WTC11 (cell line): ENCODE measurements around the gene OCLN. TPM values are rescaled to one million over a fixed set of nuclear protein-coding genes. Genes with fewer than 3 reads are reported as not detected.
A peak's percentile ranks its signal among the peaks of the same experiment; 100 is the strongest.

Source experiments
- ATAC-seq: fragments of 200-7000 bp; cut with Tn5 transposase; 2 replicates; pipeline ENCODE4 v1.10.0; 2021; ENCODE audit warnings: mild to moderate bottlenecking, moderate library complexity
- Bru-seq: library from RNA; stranded (reverse); fragments of 400-500 nt; gene quantifications from one replicate; lab custom pipeline; 2021; lab: Mats Ljungman, UMichigan
- CTCF ChIA-PET: fragments of 300-600 bp; sonication (Branson Sonifier 250); formaldehyde crosslinking; loops from one replicate; lab custom pipeline; 2021; ENCODE audit warnings: antibody characterized with exemption; lab: Charles Lee
- POLR2A ChIA-PET: fragments of 350-600 bp; sonication (Branson Sonifier 250); formaldehyde crosslinking; loops from one replicate; lab custom pipeline; 2021; ENCODE audit warnings: antibody characterized with exemption; lab: Charles Lee
- DNase-seq: peaks from one replicate; pipeline ENCODE4 v3.0.0; 2021; ENCODE audit warnings: low spot score
- H3K27ac Mint-ChIP-seq: 2 replicates; pipeline ENCODE4 v1.8.0; 2021; ENCODE audit warnings: mixed read lengths
- H3K27me3 Mint-ChIP-seq: 2 replicates; pipeline ENCODE4 v1.8.0; 2021; ENCODE audit warnings: low read depth, mild to moderate bottlenecking, moderate library complexity, mixed read lengths
- H3K36me3 Mint-ChIP-seq: 2 replicates; pipeline ENCODE4 v1.8.0; 2021; ENCODE audit warnings: mixed read lengths
- H3K4me1 Mint-ChIP-seq: 2 replicates; pipeline ENCODE4 v1.8.0; 2022; ENCODE audit warnings: mixed read lengths
- H3K4me3 Mint-ChIP-seq: 2 replicates; pipeline ENCODE4 v1.8.0; 2021; ENCODE audit warnings: mild to moderate bottlenecking, moderate library complexity, mixed read lengths
- H3K9me3 Mint-ChIP-seq: 2 replicates; pipeline ENCODE4 v1.8.0; 2021; ENCODE audit warnings: mixed read lengths
- ATF1 ChIP-seq: sonication (generic); formaldehyde crosslinking; IDR thresholded peaks from 2 replicates; pipeline ENCODE4 v1.8.1; 2023; ENCODE audit warnings: mild to moderate bottlenecking, moderate library complexity, missing genetic modification reagents
- ATF2 ChIP-seq: sonication (generic); formaldehyde crosslinking; IDR thresholded peaks from 2 replicates; pipeline ENCODE4 v1.8.1; 2022; ENCODE audit warnings: low read depth, missing genetic modification reagents, borderline replicate concordance
- CBFB ChIP-seq: sonication (generic); formaldehyde crosslinking; IDR thresholded peaks from 2 replicates; pipeline ENCODE4 v1.8.1; 2022; ENCODE audit warnings: mild to moderate bottlenecking, low read depth, missing genetic modification reagents
- CTCF ChIP-seq: fragments of 200-600 bp; IDR thresholded peaks from 2 replicates; pipeline ENCODE4 v1.8.0; 2022; ENCODE audit warnings: antibody characterized with exemption
- FOXP1 ChIP-seq: sonication (generic); formaldehyde crosslinking; IDR thresholded peaks from 2 replicates; pipeline ENCODE4 v1.8.0; 2022; ENCODE audit warnings: missing genetic modification reagents, mild to moderate bottlenecking, moderate library complexity, borderline replicate concordance
- IRF2 ChIP-seq: sonication (generic); formaldehyde crosslinking; IDR thresholded peaks from 2 replicates; pipeline ENCODE4 v1.8.0; 2022; ENCODE audit warnings: low read depth, missing genetic modification reagents, borderline replicate concordance
- MAX ChIP-seq: sonication (generic); formaldehyde crosslinking; IDR thresholded peaks from 2 replicates; pipeline ENCODE4 v1.8.0; 2022; ENCODE audit warnings: mild to moderate bottlenecking, missing genetic modification reagents
- NFYB ChIP-seq: sonication (generic); formaldehyde crosslinking; conservative IDR thresholded peaks from 2 replicates; pipeline ENCODE4 v1.8.0; 2022; ENCODE audit warnings: low read depth, missing genetic modification reagents
- NR1H2 ChIP-seq: sonication (generic); formaldehyde crosslinking; IDR thresholded peaks from 2 replicates; pipeline ENCODE4 v1.9.0; 2021; ENCODE audit warnings: mild to moderate bottlenecking, moderate library complexity, missing genetic modification reagents
- NR2C2 ChIP-seq: sonication (generic); formaldehyde crosslinking; IDR thresholded peaks from 2 replicates; pipeline ENCODE4 v1.8.0; 2022; ENCODE audit warnings: mild to moderate bottlenecking, missing genetic modification reagents
- NR3C1 ChIP-seq: sonication (generic); formaldehyde crosslinking; conservative IDR thresholded peaks from 2 replicates; pipeline ENCODE4 v1.8.1; 2023; ENCODE audit warnings: low read depth, mild to moderate bottlenecking, missing genetic modification reagents
- PRDM15 ChIP-seq: sonication (generic); formaldehyde crosslinking; IDR thresholded peaks from 2 replicates; pipeline ENCODE4 v1.8.0; 2022; ENCODE audit warnings: missing genetic modification reagents
- RELA ChIP-seq: sonication (generic); formaldehyde crosslinking; IDR thresholded peaks from 2 replicates; pipeline ENCODE4 v1.8.1; 2022; ENCODE audit warnings: missing genetic modification reagents, mild to moderate bottlenecking, borderline replicate concordance
- SMAD4 ChIP-seq: sonication (generic); formaldehyde crosslinking; IDR thresholded peaks from 2 replicates; pipeline ENCODE4 v1.8.0; 2022; ENCODE audit warnings: mild to moderate bottlenecking, missing genetic modification reagents
- TEAD1 ChIP-seq: sonication (generic); formaldehyde crosslinking; IDR thresholded peaks from 2 replicates; pipeline ENCODE4 v1.8.0; 2022; ENCODE audit warnings: mild to moderate bottlenecking, missing genetic modification reagents
- TEAD4 ChIP-seq: sonication (generic); formaldehyde crosslinking; IDR thresholded peaks from 2 replicates; pipeline ENCODE4 v1.8.0; 2022; ENCODE audit warnings: mild to moderate bottlenecking, missing genetic modification reagents
- ZBTB43 ChIP-seq: sonication (generic); formaldehyde crosslinking; IDR thresholded peaks from 2 replicates; pipeline ENCODE4 v1.8.1; 2023; ENCODE audit warnings: mild to moderate bottlenecking, missing genetic modification reagents
- ZNF121 ChIP-seq: sonication (generic); formaldehyde crosslinking; IDR thresholded peaks from 2 replicates; pipeline ENCODE4 v1.8.0; 2023; ENCODE audit warnings: missing genetic modification reagents
- ZNF219 ChIP-seq: sonication (generic); formaldehyde crosslinking; IDR thresholded peaks from 2 replicates; pipeline ENCODE4 v1.8.0; 2023; ENCODE audit warnings: missing genetic modification reagents, mild to moderate bottlenecking, borderline replicate concordance
- ZNF232 ChIP-seq: sonication (generic); formaldehyde crosslinking; IDR thresholded peaks from 2 replicates; pipeline ENCODE4 v1.8.0; 2022; ENCODE audit warnings: mild to moderate bottlenecking, missing genetic modification reagents
- ZNF532 ChIP-seq: fragments of 250-450 bp; sonication (Bioruptor Pico); IDR thresholded peaks from 2 replicates; pipeline ENCODE4 v1.9.0; 2021; ENCODE audit warnings: mild to moderate bottlenecking, borderline replicate concordance
- long read RNA-seq, 3 experiments: library from RNA in 1 of 3; library from capped mRNA in 1 of 3; library from polyadenylated mRNA in 1 of 3; unstranded in 2 of 3; stranded (forward) in 1 of 3; transcript quantifications; one replicate each; pipeline ENCODE4 v2.0.0, GENCODE V29; 2021
- total RNA-seq: library from RNA; stranded (reverse); gene quantifications from 3 replicates; pipeline ENCODE4 v1.2.3, GENCODE V29; 2021

Gene OCLN, protein sequence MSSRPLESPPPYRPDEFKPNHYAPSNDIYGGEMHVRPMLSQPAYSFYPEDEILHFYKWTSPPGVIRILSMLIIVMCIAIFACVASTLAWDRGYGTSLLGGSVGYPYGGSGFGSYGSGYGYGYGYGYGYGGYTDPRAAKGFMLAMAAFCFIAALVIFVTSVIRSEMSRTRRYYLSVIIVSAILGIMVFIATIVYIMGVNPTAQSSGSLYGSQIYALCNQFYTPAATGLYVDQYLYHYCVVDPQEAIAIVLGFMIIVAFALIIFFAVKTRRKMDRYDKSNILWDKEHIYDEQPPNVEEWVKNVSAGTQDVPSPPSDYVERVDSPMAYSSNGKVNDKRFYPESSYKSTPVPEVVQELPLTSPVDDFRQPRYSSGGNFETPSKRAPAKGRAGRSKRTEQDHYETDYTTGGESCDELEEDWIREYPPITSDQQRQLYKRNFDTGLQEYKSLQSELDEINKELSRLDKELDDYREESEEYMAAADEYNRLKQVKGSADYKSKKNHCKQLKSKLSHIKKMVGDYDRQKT
- total RNA-seq = 58.3 to 73.2 TPM (median 70.6 TPM) in 3 replicates
- Bru-seq, nascent RNA = percentile 76 among the genes with signal in this experiment
- long read RNA-seq, experiment 1, full-length matches to known transcripts = 262 of 341 reads
- long read RNA-seq, experiment 1, partial matches to known transcripts = 44 of 341 reads
- long read RNA-seq, experiment 1, other reads (novel, unspliced or antisense) = 35 of 341 reads
- long read RNA-seq, experiment 2, full-length matches to known transcripts = 7 of 32 reads
- long read RNA-seq, experiment 2, partial matches to known transcripts = 3 of 32 reads
- long read RNA-seq, experiment 2, other reads (novel, unspliced or antisense) = 22 of 32 reads
- long read RNA-seq, experiment 3, full-length matches to known transcripts = 9 of 17 reads
- long read RNA-seq, experiment 3, partial matches to known transcripts = 6 of 17 reads
- long read RNA-seq, experiment 3, other reads (novel, unspliced or antisense) = 2 of 17 reads

DNA sequence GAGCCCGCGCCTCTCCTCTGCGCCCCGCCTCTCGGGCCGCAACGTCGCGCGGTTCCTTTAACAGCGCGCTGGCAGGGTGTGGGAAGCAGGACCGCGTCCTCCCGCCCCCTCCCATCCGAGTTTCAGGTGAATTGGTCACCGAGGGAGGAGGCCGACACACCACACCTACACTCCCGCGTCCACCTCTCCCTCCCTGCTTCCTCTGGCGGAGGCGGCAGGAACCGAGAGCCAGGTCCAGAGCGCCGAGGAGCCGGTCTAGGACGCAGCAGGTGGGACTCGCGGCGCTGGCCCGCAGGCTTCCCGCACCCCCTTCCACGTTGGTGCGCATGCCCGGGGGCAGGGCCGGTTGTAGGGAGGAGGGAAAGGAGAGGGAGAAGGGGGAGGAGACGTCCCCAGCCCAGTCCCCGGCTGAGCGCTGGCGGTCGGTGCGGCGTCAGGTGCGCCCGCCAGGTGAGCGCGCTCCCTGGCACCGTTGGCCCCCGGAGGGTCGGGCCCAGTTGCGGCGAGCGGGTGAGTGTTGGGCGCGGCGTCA lies at the start of gene OCLN:
Gene OCLN, plus strand, starts transcription at position 400 of the 532 bp plus-strand sequence. CDS start 11,455 bp downstream, outside the sequence.
- CTCF ChIA-PET = interaction anchor here (1.0 to 1.1 kb wide), 2 partner anchors 85 to 399 kb away, joined by 3 read pairs; partner anchors contain the start of gene SLC30A5
- no peak for TF ChIP-seq RELA
- no peak for TF ChIP-seq ZNF232 (CRISPR knock-in tag)
- peak; percentile 86 for TF ChIP-seq MAX (CRISPR knock-in tag)
- TF ChIP-seq ZNF121 (CRISPR knock-in tag) = peak; percentile 78
- TF ChIP-seq NR1H2 (CRISPR knock-in tag) = no peak
- TF ChIP-seq ATF2 (CRISPR knock-in tag) = no peak
- TF ChIP-seq TEAD4 (CRISPR knock-in tag) = 0 out of 2 replicates have a peak, but pooled peaks have one; percentile 71
- TF ChIP-seq ZNF532 = no peak
- peak; percentile 47; the same call in 1 of the 2 replicates for TF ChIP-seq ZNF219
- 0 out of 2 replicates have a peak, but pooled peaks have one; percentile 45 for TF ChIP-seq FOXP1 (CRISPR knock-in tag)
- no peak for TF ChIP-seq NFYB
- no peak for TF ChIP-seq CTCF
- 0 out of 2 replicates have a peak, but pooled peaks have one; percentile 48 for TF ChIP-seq ZBTB43
- TF ChIP-seq SMAD4 (CRISPR knock-in tag) = no peak
- 0 out of 2 replicates have a peak, but pooled peaks have one; percentile 7 for TF ChIP-seq NR3C1 (CRISPR knock-in tag)
- peak; percentile 70; the same call in 1 of the 2 replicates for TF ChIP-seq CBFB
- TF ChIP-seq TEAD1 (CRISPR knock-in tag) = peak; percentile 77; the same call in 1 of the 2 replicates
- TF ChIP-seq ATF1 = no peak
- TF ChIP-seq NR2C2 (CRISPR knock-in tag) = no peak
- no peak for TF ChIP-seq IRF2
- no peak for TF ChIP-seq PRDM15

More for the DNA sequence above, at the start of gene OCLN:
- DNase-seq (peak; percentile 93), ATAC-seq (peak; percentile 88)
- peak within 1 kb of the TSS; percentile 85 for H3K4me3 Mint-ChIP-seq
- POLR2A ChIA-PET = interaction anchor here (0.8 to 1.3 kb wide), 3 partner anchors 9 to 77 kb away, joined by 3 to 6 read pairs (median 3); partner anchors contain the start of gene MARVELD2
- H3K9me3 Mint-ChIP-seq = no peaks in the 10 kb centered on the region
- H3K27me3 Mint-ChIP-seq = peaks cover 2% of the 10 kb centered on the region; the same call in 1 of the 2 replicates
- peaks cover 49% of the 10 kb centered on the region for H3K4me1 Mint-ChIP-seq
- no peaks in the 10 kb centered on the region for H3K36me3 Mint-ChIP-seq
- peak within 1 kb of the TSS; percentile 99 for H3K27ac Mint-ChIP-seq
